Neuron (in vitro differentiated cells): ENCODE measurements around the gene SPEG.

ENCODE experiments used
- H2AFZ ChIP-seq: one replicate; pipeline ENCODE4 v1.6.1; 2013; ENCODE audit warnings: low read depth, mild to moderate bottlenecking, inconsistent platforms, low read length, moderate library complexity
- H3K27me3 ChIP-seq: one replicate; pipeline ENCODE4 v1.6.1; 2013; ENCODE audit warnings: low read length; ENCODE audit not compliant: insufficient read depth
- H3K36me3 ChIP-seq: one replicate; pipeline ENCODE4 v1.6.1; 2013; ENCODE audit warnings: low read length; ENCODE audit not compliant: insufficient read depth
- H3K4me1 ChIP-seq: one replicate; pipeline ENCODE4 v1.6.1; 2013; ENCODE audit warnings: low read length; ENCODE audit not compliant: insufficient read depth
- H3K4me3 ChIP-seq: 2 replicates; pipeline ENCODE4 v1.5.1; 2013; ENCODE audit warnings: mild to moderate bottlenecking, low read length, moderate library complexity
- H3K9me3 ChIP-seq: one replicate; pipeline ENCODE4 v1.6.1; 2013; ENCODE audit warnings: low read length

The SPEG gene

DNA sequence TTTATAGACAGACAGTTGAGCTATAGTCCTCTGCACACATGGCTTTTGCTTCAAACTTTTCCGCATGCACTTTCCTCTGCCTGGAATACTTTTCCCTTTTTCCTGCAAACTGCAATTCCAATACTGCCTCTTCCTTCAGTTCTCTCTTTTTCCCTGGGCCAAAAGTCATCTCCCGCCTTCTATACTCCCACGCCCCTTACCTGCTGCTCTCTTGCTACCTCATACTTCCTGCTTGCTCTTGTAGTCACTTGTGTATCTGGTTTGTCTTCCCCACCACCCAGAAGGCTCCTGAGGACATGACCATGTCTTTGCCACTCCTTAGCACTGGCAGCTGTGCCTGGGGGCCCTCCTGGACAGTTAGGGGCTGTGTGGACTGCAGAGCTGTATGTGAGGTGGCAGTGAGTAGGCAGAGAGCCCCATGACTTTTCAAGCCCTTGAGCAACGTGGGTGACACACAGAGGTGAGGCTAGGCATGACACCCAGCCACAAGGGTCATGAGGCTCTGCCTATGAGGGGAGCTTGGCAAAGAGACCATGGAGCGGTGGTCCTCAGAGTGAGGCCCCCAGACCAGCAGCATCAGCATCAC, 23.2 kb downstream of the SPEG start:
- Histone ChIP-seq H3K4me3 (no peak overlapping the region), H3K4me1 (peaks cover 44% of the 10 kb centered on the region), H3K9me3 (no peaks in the 10 kb centered on the region), H3K36me3 (peaks cover 2% of the 10 kb centered on the region), H2AFZ (no peak overlapping the region), H3K27me3 (no peaks in the 10 kb centered on the region)

DNA sequence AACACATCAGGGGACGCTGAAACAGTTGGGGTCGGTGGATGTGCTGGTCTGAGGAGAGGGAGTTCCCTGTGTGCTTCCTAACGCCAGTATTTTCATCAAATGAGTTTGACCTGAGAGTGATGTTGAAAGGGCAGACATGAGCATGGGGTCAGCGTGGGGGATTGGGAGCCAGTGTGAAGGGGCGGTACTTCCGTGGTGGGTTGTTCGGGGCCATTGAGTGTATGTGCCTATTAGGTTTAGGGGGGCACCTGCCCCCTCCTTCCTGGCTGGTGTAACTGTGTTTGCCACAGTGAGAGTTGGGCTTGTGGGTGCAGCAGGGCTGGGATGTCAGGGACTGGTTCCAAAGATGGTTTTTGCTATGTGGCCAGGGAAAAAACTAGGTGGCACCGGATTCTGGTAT, 24.4 kb downstream of the SPEG start:
- no peak overlapping the region for H3K4me3 ChIP-seq
- no peak overlapping the region for H2AFZ ChIP-seq
- no peaks in the 10 kb centered on the region for H3K9me3 ChIP-seq
- peaks cover 34% of the 10 kb centered on the region for H3K4me1 ChIP-seq
- peaks cover 2% of the 10 kb centered on the region for H3K36me3 ChIP-seq
- H3K27me3 ChIP-seq, result no peaks in the 10 kb centered on the region

DNA sequence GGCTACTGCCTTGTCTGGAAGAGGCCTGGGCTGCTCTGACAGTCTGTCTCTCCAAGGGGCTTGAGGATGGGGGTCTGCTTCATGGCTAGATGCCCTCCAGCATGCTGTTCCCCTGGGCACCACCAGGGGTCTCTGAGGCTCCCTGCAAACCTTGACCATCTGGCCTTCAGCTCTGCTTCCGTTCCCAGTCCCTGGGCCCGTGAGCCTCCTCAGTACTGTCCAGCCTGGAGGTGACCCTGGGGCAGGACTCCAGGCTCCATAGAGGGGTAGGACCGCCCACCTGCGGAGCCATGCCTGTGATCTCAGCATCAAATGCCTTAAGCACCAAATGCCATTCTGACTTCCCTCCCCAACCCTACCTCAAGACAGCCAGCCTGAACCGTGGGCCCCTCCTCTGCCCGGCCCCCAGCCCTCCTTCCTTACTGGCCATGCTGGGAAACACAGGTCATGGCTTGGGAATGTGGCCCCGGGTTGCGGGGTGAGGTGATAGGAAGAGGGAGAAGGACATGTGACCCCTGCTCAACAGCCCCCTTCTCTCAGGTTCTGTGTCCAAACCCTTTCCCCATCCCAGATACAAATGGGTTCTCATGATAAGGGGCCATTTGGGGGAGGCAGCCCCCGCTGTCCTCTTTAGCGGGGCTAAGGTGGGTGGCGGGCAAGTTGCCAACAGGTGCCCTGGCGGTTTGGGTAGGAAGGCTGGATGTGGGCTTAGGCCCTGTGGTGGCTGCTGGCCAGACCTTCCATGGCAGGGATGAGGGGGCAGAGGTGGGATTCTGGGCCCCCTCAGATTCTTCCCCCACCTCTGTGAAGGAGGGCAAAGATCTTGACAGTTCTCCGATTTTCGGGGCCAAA, 25.0 kb downstream of the SPEG start:
- no peaks in the 10 kb centered on the region for H3K27me3 ChIP-seq
- no peaks in the 10 kb centered on the region for H3K9me3 ChIP-seq
- H2AFZ ChIP-seq, result peak overlapping the region; percentile 21
- H3K36me3 ChIP-seq, result peaks cover 2% of the 10 kb centered on the region
- H3K4me3 ChIP-seq, result no peak overlapping the region
- peaks cover 30% of the 10 kb centered on the region for H3K4me1 ChIP-seq

DNA sequence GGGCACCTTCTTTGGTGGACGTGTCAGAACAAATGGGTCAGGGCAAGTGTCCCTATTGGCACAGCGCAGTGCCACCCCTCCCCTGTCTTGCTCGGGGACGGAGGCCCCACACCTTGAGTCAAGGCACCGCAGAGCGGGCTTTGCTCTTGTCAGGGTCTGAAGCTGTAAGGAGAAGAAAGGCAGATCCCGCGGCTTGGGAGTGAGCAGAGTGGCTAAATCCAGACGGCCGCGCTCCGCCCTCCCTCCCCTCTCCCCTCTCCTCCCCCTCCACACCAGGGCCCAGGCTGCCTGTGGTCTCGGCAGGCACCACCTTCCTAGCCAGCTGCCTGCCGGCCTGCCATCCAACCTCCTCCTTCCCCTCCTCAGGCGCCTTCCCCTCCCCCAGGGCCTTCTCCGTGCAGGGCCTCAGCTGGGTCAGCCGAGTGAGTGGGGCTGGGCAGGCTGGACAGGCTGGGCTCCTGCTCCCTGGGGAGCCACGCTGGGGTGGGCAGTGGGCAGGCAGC, 25.8 kb downstream of the SPEG start:
- Histone ChIP-seq H3K4me3 (no peak overlapping the region), H3K27me3 (no peaks in the 10 kb centered on the region), H3K36me3 (peaks cover 2% of the 10 kb centered on the region), H3K9me3 (no peaks in the 10 kb centered on the region), H3K4me1 (peaks cover 30% of the 10 kb centered on the region), H2AFZ (peak overlapping the region; percentile 21)

DNA sequence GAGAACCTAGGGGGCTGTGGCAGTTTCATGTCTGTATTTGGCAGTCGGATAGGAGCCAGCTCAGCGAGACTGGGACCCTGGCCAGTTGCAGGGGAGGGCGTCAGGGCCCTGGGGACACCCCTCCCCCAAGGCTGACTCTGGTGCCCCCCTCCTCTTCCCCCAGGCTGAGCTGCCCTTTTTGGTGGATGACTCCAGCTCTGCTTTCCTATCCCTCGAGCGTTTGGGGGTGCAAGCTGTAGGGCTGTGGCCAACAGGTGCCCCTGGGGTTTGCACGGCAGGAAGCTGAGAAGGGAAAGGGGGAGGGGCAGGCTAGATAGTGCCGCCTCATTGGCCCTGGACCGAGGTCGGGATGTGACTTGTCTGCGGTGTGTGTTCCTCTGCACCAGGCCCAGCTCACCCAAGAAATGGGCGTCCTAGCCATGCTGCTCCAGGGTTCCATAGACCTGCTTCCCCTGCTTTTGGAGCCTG, 26.4 kb downstream of the SPEG start:
- H2AFZ ChIP-seq, result no peak overlapping the region
- no peaks in the 10 kb centered on the region for H3K9me3 ChIP-seq
- no peaks in the 10 kb centered on the region for H3K27me3 ChIP-seq
- H3K4me1 ChIP-seq, result peaks cover 30% of the 10 kb centered on the region
- peaks cover 2% of the 10 kb centered on the region for H3K36me3 ChIP-seq
- no peak overlapping the region for H3K4me3 ChIP-seq

DNA sequence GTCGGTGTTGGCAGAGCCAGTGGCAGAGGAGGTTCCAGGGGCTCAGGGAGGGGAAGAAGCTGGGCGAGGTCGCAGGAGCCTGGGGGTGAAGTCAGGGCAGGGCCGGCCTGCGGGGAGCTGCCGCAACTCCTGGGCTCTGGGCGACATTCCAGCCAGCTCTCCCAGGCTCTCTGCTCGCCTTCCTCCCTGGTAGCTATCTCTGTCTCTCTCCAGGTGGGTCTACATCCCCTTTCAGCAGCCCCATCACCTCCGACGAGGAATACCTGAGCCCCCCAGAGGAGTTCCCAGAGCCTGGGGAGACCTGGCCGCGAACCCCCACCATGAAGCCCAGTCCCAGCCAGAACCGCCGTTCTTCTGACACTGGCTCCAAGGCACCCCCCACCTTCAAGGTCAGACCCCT, 27.0 kb downstream of the SPEG start:
- H2AFZ ChIP-seq, result no peak overlapping the region
- H3K36me3 ChIP-seq, result peaks cover 2% of the 10 kb centered on the region
- peaks cover 30% of the 10 kb centered on the region for H3K4me1 ChIP-seq
- no peaks in the 10 kb centered on the region for H3K27me3 ChIP-seq
- no peak overlapping the region for H3K4me3 ChIP-seq
- H3K9me3 ChIP-seq, result no peaks in the 10 kb centered on the region

DNA sequence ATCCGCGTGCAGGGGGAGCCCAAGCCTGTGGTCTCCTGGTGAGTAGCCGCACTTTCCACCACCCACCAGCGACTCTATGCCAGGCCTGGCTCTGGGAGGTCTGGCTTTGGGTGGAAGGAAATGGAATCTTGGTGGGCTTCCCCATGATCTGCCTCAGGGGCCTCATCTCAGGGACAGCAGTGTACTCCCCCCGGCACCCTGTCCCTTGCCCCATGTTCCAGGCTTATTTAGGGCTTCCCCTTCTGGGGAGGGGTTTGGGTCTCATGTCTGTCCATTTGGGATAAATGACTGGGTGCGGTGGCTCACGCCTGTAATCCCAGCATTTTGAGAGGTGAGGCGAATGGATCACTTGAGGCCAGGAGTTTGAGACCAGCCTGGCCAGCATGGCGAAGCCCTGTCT, 27.7 kb downstream of the SPEG start:
- Histone ChIP-seq H3K4me3 (no peak overlapping the region), H3K9me3 (no peaks in the 10 kb centered on the region), H3K36me3 (peaks cover 2% of the 10 kb centered on the region), H2AFZ (no peak overlapping the region), H3K4me1 (peaks cover 30% of the 10 kb centered on the region), H3K27me3 (no peaks in the 10 kb centered on the region)

DNA sequence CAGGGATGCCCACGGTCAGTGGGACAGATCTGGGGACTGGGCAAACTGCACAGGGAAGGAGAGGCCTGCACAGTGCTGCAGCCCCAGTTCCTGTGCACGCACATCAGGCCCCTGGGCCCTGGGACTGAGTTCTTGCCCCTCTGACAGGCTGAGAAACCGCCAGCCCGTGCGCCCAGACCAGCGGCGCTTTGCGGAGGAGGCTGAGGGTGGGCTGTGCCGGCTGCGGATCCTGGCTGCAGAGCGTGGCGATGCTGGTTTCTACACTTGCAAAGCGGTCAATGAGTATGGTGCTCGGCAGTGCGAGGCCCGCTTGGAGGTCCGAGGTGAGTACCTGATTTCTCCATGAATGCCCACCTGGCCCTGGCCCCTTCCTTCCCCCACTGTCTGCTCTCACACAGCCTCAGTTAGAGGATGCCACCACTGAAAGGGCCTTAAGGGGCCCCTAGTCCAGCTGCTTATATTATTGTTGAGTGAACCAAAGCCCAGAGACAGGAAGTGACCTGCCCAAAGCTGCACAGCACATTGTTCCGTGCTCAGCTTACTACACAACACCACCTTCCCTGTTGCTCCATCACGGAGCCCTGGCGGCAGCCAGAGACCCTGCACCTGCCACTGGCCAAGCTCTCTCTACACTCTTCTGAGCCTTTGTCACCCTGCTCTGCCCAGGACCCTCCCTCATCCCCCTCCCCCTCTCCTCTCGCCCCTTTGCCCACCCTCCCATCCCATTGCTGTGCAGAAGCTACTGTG, 29.8 kb downstream of the SPEG start:
- Histone ChIP-seq H2AFZ (no peak overlapping the region), H3K4me3 (no peak overlapping the region), H3K27me3 (no peaks in the 10 kb centered on the region), H3K9me3 (no peaks in the 10 kb centered on the region), H3K4me1 (peaks cover 18% of the 10 kb centered on the region), H3K36me3 (peaks cover 2% of the 10 kb centered on the region)

DNA sequence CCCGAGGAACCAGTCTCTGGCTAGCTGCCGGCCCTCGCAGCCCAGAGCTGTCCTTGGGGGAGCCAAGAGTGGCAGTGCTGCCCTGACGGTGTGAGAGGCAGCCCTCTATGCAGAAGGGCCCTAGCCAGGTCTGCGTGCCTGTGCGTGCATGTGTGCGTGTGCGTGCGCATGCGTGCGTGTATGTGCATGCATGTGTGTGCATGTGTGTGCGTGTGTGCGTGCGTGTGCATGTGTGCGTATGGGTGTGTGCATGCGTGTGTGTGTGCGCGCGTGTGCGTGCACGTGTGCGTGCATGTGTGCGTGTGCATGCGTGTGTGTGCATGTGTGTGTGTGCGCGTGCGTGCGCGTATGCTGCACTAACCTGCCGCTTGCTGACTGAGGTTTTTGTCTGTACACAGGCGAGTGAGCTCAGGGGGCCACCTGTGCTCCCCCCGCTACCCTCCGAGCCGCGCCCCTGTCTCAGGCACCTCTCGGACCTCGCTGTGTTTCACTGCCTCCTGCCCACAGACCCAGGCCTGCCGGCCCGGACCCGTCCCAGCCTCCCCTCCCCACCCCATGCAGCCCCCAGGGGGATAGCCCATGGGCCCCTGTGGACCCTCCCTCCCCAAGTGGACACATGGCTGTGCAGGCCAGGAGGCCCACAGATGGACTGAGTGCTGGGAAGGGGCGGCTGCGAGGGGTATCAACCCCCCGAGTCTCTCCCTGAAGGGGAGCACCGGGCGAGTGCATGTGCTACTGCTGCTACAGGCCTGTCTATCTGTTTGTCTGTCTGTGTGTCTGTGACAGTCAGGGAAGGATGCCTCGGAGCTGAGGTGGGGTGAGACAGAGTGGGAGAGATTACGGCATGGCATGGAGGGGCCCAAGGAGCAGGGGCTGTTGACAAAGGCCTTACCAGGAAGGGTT, 31.3 kb downstream of the SPEG start:
- H3K36me3 ChIP-seq, result peaks cover 2% of the 10 kb centered on the region
- no peaks in the 10 kb centered on the region for H3K27me3 ChIP-seq
- H3K9me3 ChIP-seq, result no peaks in the 10 kb centered on the region
- H3K4me3 ChIP-seq, result no peak overlapping the region
- H3K4me1 ChIP-seq, result peaks cover 4% of the 10 kb centered on the region
- H2AFZ ChIP-seq, result no peak overlapping the region

DNA sequence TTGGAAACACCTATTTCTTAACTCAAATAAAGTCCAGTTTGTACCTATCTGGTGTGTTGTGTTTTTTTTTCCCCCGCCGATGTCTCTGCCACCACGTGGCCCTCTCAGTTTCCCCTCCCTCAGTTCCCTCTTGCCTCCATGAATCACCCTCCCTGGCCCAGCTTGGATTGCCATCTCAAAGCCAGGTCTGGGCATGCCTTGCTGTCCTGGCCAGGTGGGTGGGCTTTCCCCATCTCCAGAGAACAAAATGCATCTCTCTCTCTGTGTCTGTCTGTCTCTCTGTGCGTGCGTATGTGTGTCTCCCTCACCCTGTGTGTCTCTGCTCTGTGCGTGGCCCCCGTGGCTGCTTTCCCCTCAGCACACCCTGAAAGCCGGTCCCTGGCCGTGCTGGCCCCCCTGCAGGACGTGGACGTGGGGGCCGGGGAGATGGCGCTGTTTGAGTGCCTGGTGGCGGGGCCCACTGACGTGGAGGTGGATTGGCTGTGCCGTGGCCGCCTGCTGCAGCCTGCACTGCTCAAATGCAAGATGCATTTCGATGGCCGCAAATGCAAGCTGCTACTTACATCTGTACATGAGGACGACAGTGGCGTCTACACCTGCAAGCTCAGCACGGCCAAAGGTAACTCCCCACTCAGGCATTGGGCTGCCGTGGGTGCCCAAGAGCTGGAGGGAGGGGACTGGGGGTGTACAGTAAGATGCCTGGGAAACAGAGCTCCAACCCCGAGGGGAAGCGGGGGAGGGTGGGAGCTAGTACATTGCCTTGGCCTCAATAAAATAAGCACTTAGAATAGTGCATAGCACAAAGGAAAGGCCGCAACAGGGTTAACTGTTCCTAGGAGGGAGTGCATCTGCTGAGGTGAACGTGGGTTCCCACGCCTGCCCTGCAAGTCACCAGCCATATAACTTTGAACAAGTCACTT, 32.4 kb downstream of the SPEG start:
- Histone ChIP-seq H2AFZ (no peak overlapping the region), H3K36me3 (peaks cover 2% of the 10 kb centered on the region), H3K9me3 (no peaks in the 10 kb centered on the region), H3K4me1 (no peaks in the 10 kb centered on the region), H3K4me3 (no peak overlapping the region), H3K27me3 (no peaks in the 10 kb centered on the region)

DNA sequence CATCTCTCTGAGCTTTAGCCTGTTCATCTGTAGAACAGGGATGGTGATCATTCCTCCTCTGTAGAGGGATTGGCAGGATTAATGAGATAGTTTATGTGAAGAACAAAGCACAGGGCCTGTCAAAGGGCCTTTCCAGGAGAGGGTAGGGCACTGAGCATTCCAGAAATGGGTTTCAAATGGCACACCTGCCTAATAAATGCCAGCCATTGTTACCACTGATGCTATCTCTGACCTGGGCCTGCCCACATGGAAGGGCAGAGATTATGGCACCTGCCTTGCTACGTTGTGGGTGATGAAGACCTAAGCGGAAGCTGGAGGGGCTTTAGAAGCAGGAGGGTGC, 33.1 kb downstream of the SPEG start:
- no peaks in the 10 kb centered on the region for H3K36me3 ChIP-seq
- no peaks in the 10 kb centered on the region for H3K9me3 ChIP-seq
- no peak overlapping the region for H2AFZ ChIP-seq
- no peak overlapping the region for H3K4me3 ChIP-seq
- H3K4me1 ChIP-seq, result no peaks in the 10 kb centered on the region
- no peaks in the 10 kb centered on the region for H3K27me3 ChIP-seq
